HG03571 (cell line): ENCODE measurements around the gene NFATC1.

Experiments used
- ATAC-seq: cut with Tn5 transposase; IDR thresholded peaks from one replicate; pipeline ENCODE4 v1.9.1; 2021; ENCODE audit not compliant: unreplicated experiment

Gene NFATC1

GRCh38 chr18:79486356-79487182 lies 90.8 kb downstream of the NFATC1 start:
- no peak for ATAC-seq

GRCh38 chr18:79487183-79487800 lies 91.6 kb downstream of the NFATC1 start:
- no peak for ATAC-seq

- no peak for ATAC-seq
These were observed 92.1 kb downstream of the NFATC1 start for GRCh38 chr18:79487801-79488201.

GRCh38 chr18:79488311-79489050 lies 92.8 kb downstream of the NFATC1 start:
- ATAC-seq = no peak

- ATAC-seq = no peak
These were observed 93.5 kb downstream of the NFATC1 start for GRCh38 chr18:79489051-79489898.

GRCh38 chr18:79489899-79490625 lies 94.3 kb downstream of the NFATC1 start:
- no peak for ATAC-seq

- no peak for ATAC-seq
These were observed 94.9 kb downstream of the NFATC1 start for GRCh38 chr18:79490626-79491041.

- no peak for ATAC-seq
These were observed 95.4 kb downstream of the NFATC1 start for GRCh38 chr18:79491081-79491551.

- no peak for ATAC-seq
These were observed 97.6 kb downstream of the NFATC1 start for GRCh38 chr18:79493211-79493800.

- ATAC-seq = no peak
These were observed 98.1 kb downstream of the NFATC1 start for GRCh38 chr18:79493801-79494211.

GRCh38 chr18:79494936-79495335 lies 99.2 kb downstream of the NFATC1 start:
- ATAC-seq = no peak

- no peak for ATAC-seq
These were observed 99.9 kb downstream of the NFATC1 start for GRCh38 chr18:79495591-79496071.

- ATAC-seq = no peak
These were observed 100.7 kb downstream of the NFATC1 start for GRCh38 chr18:79496237-79496977.

GRCh38 chr18:79496978-79497637 lies 101.4 kb downstream of the NFATC1 start:
- ATAC-seq = no peak

- no peak for ATAC-seq
These were observed 101.9 kb downstream of the NFATC1 start for GRCh38 chr18:79497638-79498081.

GRCh38 chr18:79498662-79499061 lies 102.9 kb downstream of the NFATC1 start:
- ATAC-seq = no peak

- no peak for ATAC-seq
These were observed 105.3 kb downstream of the NFATC1 start for GRCh38 chr18:79501006-79501405.

GRCh38 chr18:79502782-79503181 lies 107.1 kb downstream of the NFATC1 start:
- no peak for ATAC-seq
